ENCODE results near the gene GPLD1.
"Not testable (repeated sequence)": the region's sequence is repeated elsewhere in the genome, so short reads cannot be mapped to it uniquely, and the experiment has no call there.

Gene GPLD1

DNA sequence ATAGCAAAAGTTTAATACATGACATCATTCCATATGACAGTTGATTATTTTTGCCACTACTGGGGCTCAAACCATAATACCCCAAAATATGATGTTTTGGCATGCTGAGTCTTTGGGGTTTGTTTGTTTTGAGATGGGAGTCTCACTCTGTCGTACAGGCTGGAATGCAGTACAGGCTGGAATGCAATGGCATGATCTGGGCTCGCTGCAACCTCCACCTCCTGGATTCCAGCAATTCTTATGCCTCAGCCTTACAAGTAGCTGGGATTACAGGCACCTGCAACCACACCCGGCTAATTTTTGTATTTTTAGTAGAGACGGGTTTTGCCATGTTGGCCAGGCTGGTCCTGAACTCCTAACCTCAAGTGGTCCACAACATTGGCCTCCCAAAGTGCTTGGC lies 87.9 kb downstream of the GPLD1 start:
- Histone ChIP-seq H3F3A (ENCODE audit: insufficient read depth) (peaks cover 6% of the 10 kb centered on the region), H3K27ac (ENCODE audit: low read depth, low read length) (no peak overlapping the region), H3K9me2 (replicated peaks; ENCODE audit: insufficient read depth, low read length) (no peaks in the 10 kb centered on the region), H3K36me3 (ENCODE audit: low read length) (0 out of 2 replicates have a peak, but pooled peaks cover 4% of the 10 kb centered on the region), H2AFZ (ENCODE audit: low read depth, low read length, severe bottlenecking) (peak overlapping the region; percentile 52), H4K20me1 (ENCODE audit: low read depth, low read length) (no peaks in the 10 kb centered on the region), H3K9ac (ENCODE audit: low read length) (no peak overlapping the region), H3K27me3 (ENCODE audit: low read length) (no peaks in the 10 kb centered on the region), H3K4me3 (ENCODE audit: insufficient read depth, low read length, poor library complexity, severe bottlenecking) (no peak overlapping the region), H3K79me2 (ENCODE audit: insufficient read depth, low read length) (peaks cover 31% of the 10 kb centered on the region), H3K9me3 (ENCODE audit: insufficient read depth, low read length) (peaks cover 8% of the 10 kb centered on the region; the same call in 1 of the 2 replicates), H3K4me2 (ENCODE audit: low read depth, low read length, poor library complexity, severe bottlenecking) (no peak overlapping the region)
- TF ChIP-seq, protein P1, sequence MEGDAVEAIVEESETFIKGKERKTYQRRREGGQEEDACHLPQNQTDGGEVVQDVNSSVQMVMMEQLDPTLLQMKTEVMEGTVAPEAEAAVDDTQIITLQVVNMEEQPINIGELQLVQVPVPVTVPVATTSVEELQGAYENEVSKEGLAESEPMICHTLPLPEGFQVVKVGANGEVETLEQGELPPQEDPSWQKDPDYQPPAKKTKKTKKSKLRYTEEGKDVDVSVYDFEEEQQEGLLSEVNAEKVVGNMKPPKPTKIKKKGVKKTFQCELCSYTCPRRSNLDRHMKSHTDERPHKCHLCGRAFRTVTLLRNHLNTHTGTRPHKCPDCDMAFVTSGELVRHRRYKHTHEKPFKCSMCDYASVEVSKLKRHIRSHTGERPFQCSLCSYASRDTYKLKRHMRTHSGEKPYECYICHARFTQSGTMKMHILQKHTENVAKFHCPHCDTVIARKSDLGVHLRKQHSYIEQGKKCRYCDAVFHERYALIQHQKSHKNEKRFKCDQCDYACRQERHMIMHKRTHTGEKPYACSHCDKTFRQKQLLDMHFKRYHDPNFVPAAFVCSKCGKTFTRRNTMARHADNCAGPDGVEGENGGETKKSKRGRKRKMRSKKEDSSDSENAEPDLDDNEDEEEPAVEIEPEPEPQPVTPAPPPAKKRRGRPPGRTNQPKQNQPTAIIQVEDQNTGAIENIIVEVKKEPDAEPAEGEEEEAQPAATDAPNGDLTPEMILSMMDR (IDR thresholded peaks at IDR 0.05; ENCODE audit: insufficient read depth, low read length, poor library complexity, severe bottlenecking): no peak
- no peak for TF ChIP-seq EZH2phosphoT487 (conservative IDR thresholded peaks at IDR 0.05; ENCODE audit: low read length)

DNA sequence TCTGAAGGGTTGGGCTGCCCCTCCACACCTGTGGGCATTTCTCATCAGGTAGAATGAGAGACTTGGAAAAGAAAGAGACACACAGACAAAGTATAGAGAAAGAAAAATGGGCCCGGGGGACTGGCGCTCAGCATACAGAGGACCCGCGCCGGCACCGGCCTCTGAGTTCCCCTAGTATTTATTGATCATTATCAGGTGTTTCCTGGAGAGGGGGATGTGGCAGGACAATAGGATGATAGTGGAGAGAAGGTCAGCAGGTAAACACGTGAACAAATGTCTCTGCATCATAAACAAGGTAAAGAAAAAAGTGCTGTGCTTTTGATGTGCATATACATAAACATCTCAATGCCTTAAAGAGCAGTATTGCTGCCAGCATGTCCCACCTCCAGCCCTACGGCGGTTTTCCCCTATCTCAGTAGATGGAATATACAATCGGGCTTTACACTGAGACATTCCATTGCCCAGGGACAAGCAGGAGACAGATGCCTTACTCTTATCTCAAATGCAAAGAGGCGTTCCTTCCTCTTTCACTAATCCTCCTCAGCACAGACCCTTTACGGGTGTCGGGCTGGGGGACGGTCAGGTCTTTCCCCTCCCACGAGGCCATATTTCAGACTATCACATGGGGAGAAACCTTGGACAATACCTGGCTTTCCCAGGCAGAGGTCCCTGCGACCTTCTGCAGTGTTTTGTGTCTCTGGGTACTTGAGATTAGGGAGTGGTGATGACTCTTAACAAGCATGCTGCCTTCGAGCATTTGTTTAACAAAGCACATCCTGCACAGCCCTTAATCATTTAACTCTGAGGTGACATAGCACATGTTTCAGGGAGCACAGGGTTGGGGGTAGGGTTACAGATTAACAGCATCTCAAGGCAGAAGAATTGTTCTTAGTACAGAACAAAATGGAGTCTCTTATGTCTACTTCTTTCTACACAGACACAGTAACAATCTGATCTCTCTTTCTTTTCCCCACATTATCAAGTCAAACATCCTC lies 89.0 kb downstream of the GPLD1 start:
- not testable (repeated sequence) for H3F3A ChIP-seq (ENCODE audit: insufficient read depth); H3K36me3 ChIP-seq (ENCODE audit: low read length); H3K4me2 ChIP-seq (ENCODE audit: low read depth, low read length, poor library complexity, severe bottlenecking); H3K9me2 ChIP-seq (replicated peaks; ENCODE audit: insufficient read depth, low read length); H4K20me1 ChIP-seq (ENCODE audit: low read depth, low read length); H3K4me3 ChIP-seq (ENCODE audit: insufficient read depth, low read length, poor library complexity, severe bottlenecking); H2AFZ ChIP-seq (ENCODE audit: low read depth, low read length, severe bottlenecking); H3K27me3 ChIP-seq (ENCODE audit: low read length); H3K9ac ChIP-seq (ENCODE audit: low read length); H3K27ac ChIP-seq (ENCODE audit: low read depth, low read length)
- Histone ChIP-seq H3K79me2 (ENCODE audit: insufficient read depth, low read length) (peaks cover 28% of the 10 kb centered on the region), H3K9me3 (ENCODE audit: insufficient read depth, low read length) (peaks cover 13% of the 10 kb centered on the region; the same call in 1 of the 2 replicates)

DNA sequence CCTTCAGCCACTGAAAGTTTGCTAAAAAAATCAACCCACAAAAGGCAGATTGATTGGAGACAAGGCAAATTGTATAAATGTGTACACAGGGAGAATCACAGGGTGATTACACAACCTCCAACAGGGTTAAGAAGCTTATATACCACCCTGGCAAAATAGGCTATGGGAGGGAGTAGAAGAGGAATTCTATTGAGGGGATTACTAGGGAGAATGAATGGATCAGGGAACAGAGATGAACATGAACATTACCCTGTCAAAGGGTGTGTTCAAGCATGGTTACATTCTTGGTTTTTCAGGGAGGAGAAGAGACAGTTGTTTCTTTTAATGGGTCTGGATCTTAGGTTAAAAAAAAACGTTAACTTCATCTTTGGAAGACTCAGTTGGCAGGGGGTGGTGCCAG lies 91.7 kb downstream of the GPLD1 start:
- no peaks in the 10 kb centered on the region for H3K9me2 ChIP-seq (replicated peaks; ENCODE audit: insufficient read depth, low read length)
- no peaks in the 10 kb centered on the region for H3K36me3 ChIP-seq (ENCODE audit: low read length)
- peaks cover 3% of the 10 kb centered on the region; the same call in 1 of the 2 replicates for H3K79me2 ChIP-seq (ENCODE audit: insufficient read depth, low read length)
- no peak overlapping the region for H3K4me3 ChIP-seq (ENCODE audit: insufficient read depth, low read length, poor library complexity, severe bottlenecking)
- H4K20me1 ChIP-seq (ENCODE audit: low read depth, low read length): no peaks in the 10 kb centered on the region
- peaks cover 13% of the 10 kb centered on the region; the same call in 1 of the 2 replicates for H3K9me3 ChIP-seq (ENCODE audit: insufficient read depth, low read length)
- no peaks in the 10 kb centered on the region for H3F3A ChIP-seq (ENCODE audit: insufficient read depth)
- TF ChIP-seq, protein P1 (IDR thresholded peaks at IDR 0.05; ENCODE audit: insufficient read depth, low read length, poor library complexity, severe bottlenecking): no peak
- no peak for TF ChIP-seq EZH2phosphoT487 (conservative IDR thresholded peaks at IDR 0.05; ENCODE audit: low read length)
- H3K27ac ChIP-seq (ENCODE audit: low read depth, low read length): no peak overlapping the region
- no peak overlapping the region for H2AFZ ChIP-seq (ENCODE audit: low read depth, low read length, severe bottlenecking)
- no peak overlapping the region for H3K4me2 ChIP-seq (ENCODE audit: low read depth, low read length, poor library complexity, severe bottlenecking)
- H3K9ac ChIP-seq (ENCODE audit: low read length): no peak overlapping the region
- H3K27me3 ChIP-seq (ENCODE audit: low read length): no peaks in the 10 kb centered on the region

DNA sequence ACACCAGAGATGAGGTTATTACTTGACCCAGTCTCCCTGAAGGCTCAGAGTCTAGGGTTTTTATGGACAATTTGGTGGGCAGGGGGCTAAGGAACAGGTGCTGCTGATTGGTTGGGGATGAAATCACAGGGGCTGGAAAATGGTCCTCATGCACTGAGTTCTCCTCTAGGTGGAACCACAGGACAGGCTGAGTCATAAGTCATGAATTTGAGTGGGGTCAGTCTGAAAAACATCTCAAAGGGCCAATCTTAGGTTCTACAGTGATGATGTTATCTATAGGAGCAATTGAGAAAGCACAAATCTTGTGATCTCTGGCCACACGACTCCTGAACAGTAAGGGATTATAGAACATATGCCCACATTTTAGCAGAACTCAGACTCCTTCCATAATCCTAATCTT lies 92.6 kb downstream of the GPLD1 start:
- H3K4me3 ChIP-seq (ENCODE audit: insufficient read depth, low read length, poor library complexity, severe bottlenecking): no peak overlapping the region
- no peaks in the 10 kb centered on the region for H3K9me2 ChIP-seq (replicated peaks; ENCODE audit: insufficient read depth, low read length)
- no peak overlapping the region for H3K27ac ChIP-seq (ENCODE audit: low read depth, low read length)
- no peaks in the 10 kb centered on the region for H3K79me2 ChIP-seq (ENCODE audit: insufficient read depth, low read length)
- TF ChIP-seq EZH2phosphoT487 (conservative IDR thresholded peaks at IDR 0.05; ENCODE audit: low read length): no peak
- TF ChIP-seq, protein P1 (IDR thresholded peaks at IDR 0.05; ENCODE audit: insufficient read depth, low read length, poor library complexity, severe bottlenecking): no peak
- H3K27me3 ChIP-seq (ENCODE audit: low read length): no peaks in the 10 kb centered on the region
- H3K4me2 ChIP-seq (ENCODE audit: low read depth, low read length, poor library complexity, severe bottlenecking): no peak overlapping the region
- H3K9ac ChIP-seq (ENCODE audit: low read length): no peak overlapping the region
- no peaks in the 10 kb centered on the region for H3F3A ChIP-seq (ENCODE audit: insufficient read depth)
- H3K36me3 ChIP-seq (ENCODE audit: low read length): no peaks in the 10 kb centered on the region
- peaks cover 13% of the 10 kb centered on the region; the same call in 1 of the 2 replicates for H3K9me3 ChIP-seq (ENCODE audit: insufficient read depth, low read length)
- no peaks in the 10 kb centered on the region for H4K20me1 ChIP-seq (ENCODE audit: low read depth, low read length)
- H2AFZ ChIP-seq (ENCODE audit: low read depth, low read length, severe bottlenecking): no peak overlapping the region

Data from SU-DHL-6 (cell line).